ACC112 (cell line): Measurements from ENCODE around the gene MXRA8.

Source experiments
- H2AFZ ChIP-seq: fragments of 200-600 bp; sonication (generic); one replicate; pipeline ENCODE4 v1.6.0; 2017; ENCODE audit warnings: antibody characterized with exemption, low read length; ENCODE audit not compliant: unreplicated experiment
- H3K27ac ChIP-seq: fragments of 200-600 bp; sonication (generic); 2 replicates; pipeline ENCODE4 v1.5.1; 2014; ENCODE audit warnings: low read depth, mild to moderate bottlenecking, antibody characterized with exemption, low read length, moderate library complexity
- H3K27me3 ChIP-seq: fragments of 200-600 bp; sonication (generic); 2 replicates; pipeline ENCODE4 v1.6.1; 2014; ENCODE audit warnings: mild to moderate bottlenecking, antibody characterized with exemption, low read length, moderate library complexity, mixed read lengths; ENCODE audit not compliant: insufficient read depth
- H3K36me3 ChIP-seq: fragments of 200-600 bp; sonication (generic); 2 replicates; pipeline ENCODE4 v1.6.1; 2016; ENCODE audit warnings: mild to moderate bottlenecking, antibody characterized with exemption, low read length, moderate library complexity, mixed read lengths; ENCODE audit not compliant: insufficient read depth
- H3K4me1 ChIP-seq: fragments of 200-600 bp; sonication (generic); one replicate; pipeline ENCODE4 v1.6.1; 2016; ENCODE audit warnings: low read length, mixed read lengths; ENCODE audit not compliant: insufficient read depth, unreplicated experiment, control insufficient read depth
- H3K4me3 ChIP-seq: fragments of 200-600 bp; sonication (generic); 2 replicates; pipeline ENCODE4 v1.5.1; 2014; ENCODE audit warnings: mild to moderate bottlenecking, low read depth, low read length
- H3K79me2 ChIP-seq: fragments of 200-600 bp; sonication (generic); one replicate; pipeline ENCODE4 v1.6.0; 2016; ENCODE audit warnings: low read length; ENCODE audit not compliant: control insufficient read depth, unreplicated experiment, insufficient read depth

The MXRA8 gene

GRCh38 chr1:1356166-1356795 lies 2.1 kb downstream of the MXRA8 start:
- Histone ChIP-seq H3K4me3 (peak overlapping the region; percentile 90), H3K4me1 (peaks cover 45% of the 10 kb centered on the region), H3K79me2 (peaks cover 31% of the 10 kb centered on the region), H2AFZ (no peak overlapping the region), H3K27ac (no peak overlapping the region; the same call in 1 of the 2 replicates), H3K36me3 (no peaks in the 10 kb centered on the region), H3K27me3 (no peaks in the 10 kb centered on the region)

- peaks cover 31% of the 10 kb centered on the region for H3K79me2 ChIP-seq
- no peak overlapping the region for H3K27ac ChIP-seq
- peak overlapping the region; percentile 90 for H3K4me3 ChIP-seq
- no peaks in the 10 kb centered on the region for H3K27me3 ChIP-seq
- no peak overlapping the region for H2AFZ ChIP-seq
- H3K36me3 ChIP-seq = no peaks in the 10 kb centered on the region
- peaks cover 36% of the 10 kb centered on the region for H3K4me1 ChIP-seq
These were observed 2.9 kb downstream of the MXRA8 start for GRCh38 chr1:1355416-1355815.

GRCh38 chr1:1354271-1355247 lies 3.8 kb downstream of the MXRA8 start:
- no peaks in the 10 kb centered on the region for H3K27me3 ChIP-seq
- no peak overlapping the region for H2AFZ ChIP-seq
- H3K79me2 ChIP-seq = peaks cover 31% of the 10 kb centered on the region

GRCh38 chr1:1353389-1354151 lies 4.8 kb downstream of the MXRA8 start:
- Histone ChIP-seq H3K79me2 (peaks cover 35% of the 10 kb centered on the region), H3K4me3 (no peak overlapping the region), H3K4me1 (peaks cover 18% of the 10 kb centered on the region), H2AFZ (no peak overlapping the region), H3K27ac (no peak overlapping the region), H3K36me3 (no peaks in the 10 kb centered on the region), H3K27me3 (no peaks in the 10 kb centered on the region)

More at GRCh38 chr1:1354271-1355247, 3.8 kb downstream of the MXRA8 start:
- Histone ChIP-seq H3K4me1 (peaks cover 28% of the 10 kb centered on the region), H3K36me3 (no peaks in the 10 kb centered on the region), H3K27ac (no peak overlapping the region), H3K4me3 (0 out of 2 replicates have a peak overlapping the region, but pooled peaks have one; percentile 90)

GRCh38 chr1:1352786-1353388 lies 5.5 kb downstream of the MXRA8 start:
- Histone ChIP-seq H3K27ac (no peak overlapping the region), H3K4me1 (peaks cover 17% of the 10 kb centered on the region), H3K27me3 (no peaks in the 10 kb centered on the region), H3K36me3 (no peaks in the 10 kb centered on the region), H3K79me2 (peaks cover 42% of the 10 kb centered on the region), H3K4me3 (no peak overlapping the region), H2AFZ (no peak overlapping the region)

- H3K4me3 ChIP-seq = no peak overlapping the region; the same call in 1 of the 2 replicates
- peaks cover 26% of the 10 kb centered on the region for H3K4me1 ChIP-seq
- H3K27ac ChIP-seq = no peak overlapping the region
- no peak overlapping the region for H2AFZ ChIP-seq
- H3K79me2 ChIP-seq = peaks cover 45% of the 10 kb centered on the region
- H3K36me3 ChIP-seq = no peaks in the 10 kb centered on the region
- H3K27me3 ChIP-seq = no peaks in the 10 kb centered on the region
These were observed 6.6 kb downstream of the MXRA8 start for GRCh38 chr1:1351511-1352427.

GRCh38 chr1:1349256-1350012 lies 8.9 kb downstream of the MXRA8 start, which contains the start of gene DVL1:
Gene DVL1, minus strand, starts transcription at chr1:1349418. Its CDS starts 353 bp downstream, at chr1:1349065.
- no peak within 1 kb of the TSS for H2AFZ ChIP-seq
- peaks cover 45% of the 10 kb centered on the region for H3K4me1 ChIP-seq
- peak within 1 kb of the TSS; percentile 56 for H3K27ac ChIP-seq

GRCh38 chr1:1348420-1349255 lies 9.7 kb downstream of the MXRA8 start:
- Histone ChIP-seq H3K36me3 (no peaks in the 10 kb centered on the region), H3K27me3 (no peaks in the 10 kb centered on the region), H3K79me2 (peaks cover 55% of the 10 kb centered on the region), H3K4me3 (peak overlapping the region; percentile 96), H3K27ac (peak overlapping the region; percentile 40; the same call in 1 of the 2 replicates), H2AFZ (no peak overlapping the region), H3K4me1 (peaks cover 49% of the 10 kb centered on the region)

More at GRCh38 chr1:1349256-1350012, 8.9 kb downstream of the MXRA8 start, which contains the start of gene DVL1:
- Histone ChIP-seq H3K79me2 (peaks cover 54% of the 10 kb centered on the region), H3K4me3 (peak within 1 kb of the TSS; percentile 96), H3K27me3 (no peaks in the 10 kb centered on the region), H3K36me3 (no peaks in the 10 kb centered on the region)
